ENCODE measurements around the gene ANKH.

The ANKH gene

GRCh38 chr5:14678773-14679334, 192.7 kb downstream of the ANKH start:
- no peak for DNase-seq

DNA sequence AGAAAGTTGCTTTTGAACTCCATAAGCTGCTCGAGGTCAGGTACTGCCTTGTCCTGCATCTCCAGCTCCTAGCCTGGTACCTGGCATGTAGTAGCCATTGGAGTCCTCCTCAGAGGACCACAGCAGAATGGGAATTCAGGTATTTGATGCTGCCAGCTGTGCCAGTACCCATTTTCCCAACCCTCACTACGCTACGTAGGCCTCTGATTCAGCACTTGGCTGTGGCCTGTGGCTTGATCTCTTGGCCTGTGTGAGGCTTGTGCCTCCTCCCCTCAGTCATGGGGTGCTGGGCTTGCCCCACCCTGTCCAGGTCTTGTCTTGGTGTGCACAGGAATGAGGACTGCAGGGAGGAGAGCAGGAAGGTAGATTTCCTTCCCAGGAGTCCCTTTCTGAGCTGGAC, 195.3 kb downstream of the ANKH start:
- DNase-seq, result peak; percentile 26

DNA sequence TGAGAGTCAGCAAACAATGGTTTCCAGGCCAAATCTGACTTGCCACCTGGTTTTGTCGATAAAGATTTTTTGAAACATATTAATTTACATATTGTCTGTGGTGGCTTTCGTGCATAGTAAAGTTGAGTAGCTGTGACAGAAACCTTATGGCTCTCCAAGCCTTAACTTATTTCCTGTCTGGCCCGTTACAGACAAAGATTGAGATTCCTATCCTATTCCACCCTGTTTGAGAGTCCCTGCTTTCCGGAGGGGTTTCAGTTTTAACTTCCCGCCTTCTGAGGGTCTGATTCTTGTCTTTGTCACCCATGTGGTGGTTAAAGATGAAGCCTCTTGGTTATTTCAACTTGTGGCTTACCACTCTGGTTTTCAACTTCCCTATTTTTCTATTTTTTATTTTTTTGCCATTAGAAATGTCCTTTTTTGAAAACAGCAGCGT, 195.7 kb downstream of the ANKH start:
- peak; percentile 29 for DNase-seq

DNA sequence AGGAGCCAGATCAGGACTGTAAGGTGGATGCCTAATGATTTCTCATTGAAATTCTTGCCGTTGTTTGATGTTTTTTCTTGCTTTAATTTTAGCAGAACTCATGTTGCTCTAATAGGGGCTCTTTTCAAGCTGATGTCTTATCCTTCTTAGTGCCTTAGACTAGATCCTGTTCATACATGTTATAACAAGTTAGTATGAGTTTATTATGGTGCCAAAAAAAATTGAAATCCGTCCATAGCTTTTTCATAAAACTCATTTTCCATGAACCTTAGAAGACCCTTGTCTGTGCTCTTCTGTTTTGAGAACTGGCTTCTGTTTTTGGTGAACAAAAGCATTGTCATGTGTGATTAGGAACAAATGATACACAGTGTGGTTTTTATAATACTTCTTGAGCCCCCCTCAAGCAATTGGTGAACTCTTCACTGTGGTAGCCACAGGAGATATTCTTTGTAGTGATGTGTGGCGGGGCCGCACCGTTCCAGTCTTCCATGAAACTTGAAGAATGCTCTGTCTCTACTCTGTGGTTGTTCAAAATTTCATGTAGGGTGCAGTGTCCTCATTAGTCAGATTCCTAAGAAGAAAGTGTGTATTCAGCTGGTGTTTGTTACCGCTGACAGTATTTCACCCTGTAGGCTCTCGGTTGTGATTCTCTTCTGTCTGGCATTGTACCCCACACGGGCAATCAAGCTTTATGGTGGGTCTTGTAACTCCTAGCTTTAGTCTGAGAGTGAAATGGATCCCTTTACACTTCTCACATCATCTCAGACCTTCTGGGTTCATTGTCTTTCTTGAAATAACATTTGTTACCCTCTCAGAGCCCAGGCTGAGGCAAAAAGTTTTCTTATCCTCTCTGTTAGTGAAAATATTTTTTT, 196.4 kb downstream of the ANKH start:
- DNase-seq, result no peak

DNA sequence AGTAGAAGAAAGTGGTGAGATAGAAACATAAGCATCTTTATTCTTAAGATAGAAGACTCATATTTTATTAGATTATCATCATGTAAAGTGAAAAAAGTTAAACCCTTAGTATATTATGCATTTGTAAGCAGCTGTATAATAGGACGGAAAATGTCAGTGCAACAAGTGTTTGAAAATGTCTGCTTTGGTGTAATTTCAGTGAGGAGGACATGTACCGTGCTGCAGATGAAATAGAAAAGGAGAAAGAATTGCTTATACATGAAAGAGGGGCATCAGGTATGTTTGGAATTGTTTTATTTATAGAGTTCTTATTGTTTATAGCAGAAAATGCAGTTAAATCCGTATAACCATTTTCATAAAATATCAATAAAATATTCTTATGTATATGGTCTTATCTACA, 198.1 kb downstream of the ANKH start:
- no peak for DNase-seq

- DNase-seq, result no peak
These were observed 198.8 kb downstream of the ANKH start for GRCh38 chr5:14672484-14673394.

- no peak for DNase-seq
These were observed 199.5 kb downstream of the ANKH start for GRCh38 chr5:14672082-14672481.

DNA sequence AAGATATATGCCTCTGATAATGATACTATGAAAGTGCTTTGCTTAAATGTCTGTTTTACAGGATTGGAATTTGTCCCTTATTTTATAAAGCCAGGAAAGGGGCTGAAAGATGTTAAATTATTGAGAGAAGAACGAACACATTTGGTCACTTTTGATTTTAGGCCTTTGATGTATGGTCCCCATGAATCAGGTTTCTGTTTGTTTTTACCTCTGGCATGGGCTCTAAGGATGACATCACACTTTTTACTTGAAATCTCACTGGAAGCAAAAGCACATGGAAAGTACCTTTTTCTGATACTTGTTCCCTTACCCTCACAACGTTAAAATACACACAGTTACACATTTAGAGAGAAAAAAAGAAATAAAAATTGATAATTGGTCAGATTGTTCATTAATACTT, 200.2 kb downstream of the ANKH start:
- peak; percentile 65 for DNase-seq

DNA sequence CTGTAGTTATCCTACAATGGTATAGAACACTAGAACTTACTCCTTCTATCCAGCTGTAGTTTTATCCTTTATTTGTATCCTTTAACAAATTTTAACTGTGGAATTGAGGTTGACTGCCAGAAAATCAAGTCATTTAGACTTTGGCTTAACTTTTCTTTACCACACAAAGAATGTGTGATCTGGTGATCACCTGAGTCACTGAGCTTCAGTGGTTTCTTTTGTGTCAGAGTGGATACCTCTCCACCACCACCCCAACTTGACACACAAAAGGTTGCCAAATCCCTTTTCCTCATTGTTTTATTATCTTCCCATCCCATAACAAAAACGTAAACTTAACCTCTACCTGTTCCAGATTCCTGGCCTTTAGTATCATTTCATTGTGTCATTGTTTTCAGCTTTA, 201.6 kb downstream of the ANKH start:
- peak; percentile 15 for DNase-seq

DNA sequence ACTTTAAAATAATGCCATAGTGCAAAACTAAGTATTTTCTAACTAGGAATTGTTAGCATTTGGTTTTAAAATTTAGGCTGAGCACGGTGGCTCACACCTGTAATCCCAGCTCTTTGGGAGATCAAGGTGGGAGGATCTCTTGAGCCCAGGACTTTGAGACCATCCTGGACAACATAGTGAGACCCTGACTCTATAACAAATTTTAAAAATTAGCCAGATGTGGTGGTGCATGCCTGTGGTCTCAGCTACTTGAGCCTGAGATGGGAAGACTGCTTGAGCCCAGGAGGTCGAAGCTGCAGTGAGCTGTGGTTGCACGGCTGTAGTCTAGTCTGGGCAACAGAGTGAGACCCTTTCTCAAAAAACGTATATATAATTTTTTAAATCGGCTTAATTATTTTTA, 202.2 kb downstream of the ANKH start:
- DNase-seq, result no peak

GRCh38 chr5:14668181-14668591, 203.4 kb downstream of the ANKH start:
- DNase-seq, result peak; percentile 64

DNA sequence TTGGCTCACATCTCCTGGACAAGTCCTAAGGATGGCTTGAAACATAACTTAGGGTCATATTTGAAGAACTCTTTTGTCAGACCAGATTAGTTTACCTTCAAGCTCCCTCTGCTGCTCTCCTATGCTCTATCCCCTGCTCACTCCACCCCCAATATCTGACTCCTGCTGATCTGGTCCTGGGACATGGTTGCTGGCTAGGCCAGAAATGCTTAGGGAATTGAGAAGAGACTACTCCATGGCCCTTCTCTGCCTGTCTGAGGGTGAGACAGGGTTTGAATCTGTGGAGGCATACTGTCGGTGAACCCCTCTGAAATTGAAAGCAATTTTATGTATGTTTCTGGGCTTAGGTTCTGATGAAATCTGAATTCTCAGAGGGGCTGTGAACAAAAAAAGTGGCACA, 203.8 kb downstream of the ANKH start:
- DNase-seq, result no peak

GRCh38 chr5:14667290-14667689, 204.3 kb downstream of the ANKH start:
- DNase-seq, result no peak

DNA sequence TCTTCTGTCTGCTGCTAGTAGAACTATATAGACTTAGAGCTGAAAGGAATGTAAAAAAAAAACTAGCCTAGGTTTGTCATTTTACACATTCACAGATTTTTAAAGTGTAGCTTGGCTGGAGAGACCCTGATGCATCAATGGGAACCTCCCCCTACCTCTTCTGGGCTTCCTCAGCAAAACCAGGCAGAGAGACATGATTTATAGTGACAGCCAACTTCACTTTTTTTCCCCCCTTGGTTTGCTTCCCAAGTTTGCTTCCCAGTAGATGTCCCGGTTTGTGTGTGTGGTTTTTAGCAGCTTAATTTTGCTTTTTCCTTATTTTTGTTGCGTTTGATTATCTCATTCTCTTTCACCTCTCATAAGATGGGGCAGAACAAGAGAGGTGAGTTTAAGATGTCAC, 205.2 kb downstream of the ANKH start:
- no peak for DNase-seq

DNA sequence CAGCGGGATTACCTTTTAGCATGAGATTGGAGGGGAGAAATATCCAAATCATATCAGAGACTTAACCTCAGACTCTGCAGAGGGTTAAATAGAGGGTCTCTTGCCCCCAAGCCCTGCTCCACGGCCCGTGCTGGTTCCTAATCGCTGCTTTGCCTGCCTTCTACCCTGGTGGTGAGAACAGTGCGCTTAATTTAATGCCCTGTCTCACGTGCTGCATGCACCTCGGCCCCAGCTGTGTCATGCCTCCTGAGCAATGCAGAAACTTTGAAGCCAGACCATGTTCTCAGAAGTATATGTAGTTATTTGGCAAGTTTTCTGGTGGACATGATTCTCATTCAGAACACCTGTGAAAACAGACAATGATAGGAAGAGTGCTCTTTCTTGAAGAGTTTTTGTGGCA, 205.6 kb downstream of the ANKH start:
- peak; percentile 65 for DNase-seq

GRCh38 chr5:14665101-14665822, 206.3 kb downstream of the ANKH start:
- peak; percentile 34 for DNase-seq

DNA sequence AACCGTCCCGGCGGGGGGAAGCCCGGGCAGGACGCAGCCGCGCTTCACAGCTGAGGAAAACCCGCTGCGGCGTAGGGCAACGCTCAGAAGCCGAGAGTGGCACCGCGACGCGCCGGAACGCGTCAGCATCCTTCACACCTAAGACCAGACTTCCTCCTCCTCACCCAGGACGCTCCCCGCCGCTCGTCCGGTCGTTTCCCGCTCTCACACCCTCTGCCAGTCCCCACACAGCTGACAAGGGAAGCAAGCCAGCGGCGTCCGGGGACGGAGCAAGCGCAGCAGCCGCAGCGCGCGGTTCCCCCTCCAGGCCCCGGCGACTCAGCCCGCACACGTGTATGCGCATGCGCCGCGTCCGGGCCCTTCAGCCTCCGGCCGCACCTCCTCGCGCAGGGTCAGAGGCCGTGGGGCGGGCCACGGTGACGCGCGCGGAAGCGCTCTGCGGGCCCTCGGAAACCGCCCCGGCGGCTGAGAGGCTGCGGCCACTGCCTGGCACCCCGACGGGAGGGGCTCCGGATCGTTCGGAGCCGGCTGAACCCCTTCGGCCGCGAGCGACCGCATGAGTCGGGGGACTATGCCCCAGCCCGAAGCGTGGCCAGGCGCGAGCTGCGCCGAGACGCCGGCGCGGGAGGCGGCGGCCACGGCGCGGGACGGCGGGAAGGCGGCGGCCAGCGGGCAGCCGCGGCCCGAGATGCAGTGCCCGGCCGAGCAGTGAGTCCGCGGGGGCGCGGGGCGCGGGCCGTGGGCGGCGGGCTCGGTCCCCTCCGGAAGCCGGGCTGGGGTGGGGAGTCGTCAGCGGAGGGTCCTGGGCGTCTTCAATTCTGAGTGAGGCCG, 207.1 kb downstream of the ANKH start, which contains the start of gene OTULIN:
Gene OTULIN (plus strand): TSS at position 449 of the 831 bp plus-strand sequence. CDS start 108 bp downstream, at position 557.
- peak; percentile 91 for DNase-seq

GRCh38 chr5:14663734-14664269, 207.8 kb downstream of the ANKH start:
- DNase-seq, result no peak

GRCh38 chr5:14662721-14663260, 208.8 kb downstream of the ANKH start:
- DNase-seq, result no peak

DNA sequence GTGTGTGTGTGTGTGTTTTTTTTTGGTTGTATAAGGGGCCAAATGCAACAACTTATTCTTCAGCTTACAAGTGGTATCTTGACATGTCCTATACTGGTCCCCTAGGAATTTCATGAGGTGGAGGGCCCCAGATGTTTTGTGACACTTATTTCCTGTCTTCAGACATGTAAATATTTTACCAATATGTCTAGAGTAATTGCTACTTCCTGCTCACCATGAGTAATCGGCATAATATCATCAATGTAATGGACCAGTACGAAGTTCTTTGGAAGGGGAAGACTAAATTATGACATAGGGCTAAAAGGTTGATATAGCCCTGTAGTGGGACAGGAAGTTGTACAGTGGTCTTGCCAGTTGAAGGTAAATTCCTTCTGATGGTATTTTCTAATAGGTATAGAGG, 210.7 kb downstream of the ANKH start:
- DNase-seq, result no peak
